Stimulated activated CD8-positive, alpha-beta memory T cell treated with anti-CD3 and anti-CD28 coated beads, Interleukin-15, amount 100 ng/mL, for 1 hour (primary cell): ENCODE measurements around the gene OCLN.
"Not testable (repeated sequence)": the region's sequence is repeated elsewhere in the genome, so short reads cannot be mapped to it uniquely, and the experiment has no call there.

Experiments used
- DNase-seq: peaks from one replicate; pipeline ENCODE4 v3.0.0-alpha.2; 2020; ENCODE audit warnings: low read depth

OCLN gene

GRCh38 chr5:69492391-69492922 is at the start of gene OCLN:
TSS of gene OCLN (plus strand) at chr5:69492790. CDS start at chr5:69504245, 11,455 bp downstream.
- no peak for DNase-seq

GRCh38 chr5:69444127-69444754 is 48.3 kb upstream of the OCLN start:
- no peak for DNase-seq

GRCh38 chr5:69449511-69449910 is 43.1 kb upstream of the OCLN start:
- no peak for DNase-seq

- DNase-seq, result no peak
Observed at GRCh38 chr5:69450116-69450515, 42.5 kb upstream of the OCLN start.

GRCh38 chr5:69450527-69450926 is 42.1 kb upstream of the OCLN start:
- DNase-seq, result not testable (repeated sequence)

- no peak for DNase-seq
Observed at GRCh38 chr5:69451941-69452647, 40.5 kb upstream of the OCLN start.

- not testable (repeated sequence) for DNase-seq
Observed at GRCh38 chr5:69453487-69453886, 39.1 kb upstream of the OCLN start.

GRCh38 chr5:69454460-69455249 is 37.9 kb upstream of the OCLN start:
- DNase-seq, result no peak

GRCh38 chr5:69455428-69455988 is 37.1 kb upstream of the OCLN start:
- DNase-seq, result not testable (repeated sequence)

- no peak for DNase-seq
Observed at GRCh38 chr5:69462170-69462569, 30.4 kb upstream of the OCLN start.

- DNase-seq, result not testable (repeated sequence)
Observed at GRCh38 chr5:69466375-69466774, 26.2 kb upstream of the OCLN start.

- no peak for DNase-seq
Observed at GRCh38 chr5:69467442-69468225, 25.0 kb upstream of the OCLN start.

- no peak for DNase-seq
Observed at GRCh38 chr5:69468631-69469030, 24.0 kb upstream of the OCLN start.

- DNase-seq, result not testable (repeated sequence)
Observed at GRCh38 chr5:69471516-69471915, 21.1 kb upstream of the OCLN start.

GRCh38 chr5:69472535-69473143 is 20.0 kb upstream of the OCLN start:
- DNase-seq, result not testable (repeated sequence)

GRCh38 chr5:69477170-69477569 is 15.4 kb upstream of the OCLN start:
- DNase-seq, result no peak

GRCh38 chr5:69478296-69478695 is 14.3 kb upstream of the OCLN start:
- DNase-seq, result not testable (repeated sequence)

GRCh38 chr5:69484891-69485290 is 7.7 kb upstream of the OCLN start:
- DNase-seq, result no peak

GRCh38 chr5:69485471-69485870 is 7.1 kb upstream of the OCLN start:
- DNase-seq, result no peak

- DNase-seq, result no peak
Observed at GRCh38 chr5:69489246-69489645, 3.3 kb upstream of the OCLN start.

GRCh38 chr5:69491027-69491426 is 1.6 kb upstream of the OCLN start:
- no peak for DNase-seq
